Osteoblast (primary cell): ENCODE results near the gene MRPS34. TPM values are rescaled to one million over a fixed set of nuclear protein-coding genes. Genes with fewer than 3 reads are reported as not detected.

Source experiments
- DNase-seq: peaks from one replicate; pipeline ENCODE4 v3.0.0; 2011; ENCODE audit warnings: low spot score, mixed read lengths; ENCODE audit not compliant: insufficient read length; ENCODE audit errors: missing footprints
- H2AFZ ChIP-seq: 2 replicates; pipeline ENCODE4 v1.6.0; 2011; ENCODE audit warnings: mild to moderate bottlenecking, low read length
- H3K27ac ChIP-seq: 2 replicates; pipeline ENCODE4 v1.5.1; 2011; ENCODE audit warnings: mild to moderate bottlenecking, low read depth, low read length, moderate library complexity
- H3K27me3 ChIP-seq: 2 replicates; pipeline ENCODE4 v1.6.0; 2012; ENCODE audit warnings: mild to moderate bottlenecking, control low read depth, inconsistent platforms, low read length, moderate library complexity; ENCODE audit not compliant: insufficient read depth
- H3K36me3 ChIP-seq: 2 replicates; pipeline ENCODE4 v1.5.1; 2011; ENCODE audit warnings: mild to moderate bottlenecking, low read length, control low read depth, moderate library complexity; ENCODE audit not compliant: insufficient read depth
- H3K4me1 ChIP-seq: 2 replicates; pipeline ENCODE4 v1.5.1; 2011; ENCODE audit warnings: mild to moderate bottlenecking, low read length, control low read depth, moderate library complexity; ENCODE audit not compliant: insufficient read depth
- H3K4me2 ChIP-seq: 2 replicates; pipeline ENCODE4 v1.6.0; 2011; ENCODE audit warnings: mild to moderate bottlenecking, low read length; ENCODE audit not compliant: insufficient read depth
- H3K4me3 ChIP-seq: fragments of 200-600 bp; sonication (generic); 3 replicates; pipeline ENCODE4 v1.5.1; 2012; ENCODE audit warnings: mild to moderate bottlenecking, low read length, inconsistent platforms; ENCODE audit not compliant: insufficient read depth
- H3K79me2 ChIP-seq: 2 replicates; pipeline ENCODE4 v1.6.0; 2012; ENCODE audit warnings: mild to moderate bottlenecking, low read length, control low read depth, inconsistent platforms; ENCODE audit not compliant: insufficient read depth
- H3K9me3 ChIP-seq: 2 replicates; pipeline ENCODE4 v1.5.1; 2011; ENCODE audit warnings: low read depth, low read length, control low read depth
- H4K20me1 ChIP-seq: 2 replicates; pipeline ENCODE4 v1.6.0; 2012; ENCODE audit warnings: mild to moderate bottlenecking, low read length, control low read depth; ENCODE audit not compliant: insufficient read depth
- CTCF ChIP-seq: IDR thresholded peaks from 2 replicates; pipeline ENCODE4 v1.5.1; 2011; ENCODE audit warnings: mild to moderate bottlenecking, low read depth, low read length, moderate library complexity; ENCODE audit errors: extremely low read depth
- total RNA-seq: library from RNA; depleted of rRNA; stranded (reverse); fragments of >200 nt; gene quantifications from 2 replicates; pipeline ENCODE4 v1.2.3, GENCODE V29; 2012

Gene MRPS34
- total RNA-seq, 1 donor: 40.5 TPM

- Histone ChIP-seq H3K4me1 (no peaks in the 10 kb centered on the region), H3K79me2 (peaks cover 45% of the 10 kb centered on the region), H3K27ac (no peak overlapping the region), H4K20me1 (peaks cover 33% of the 10 kb centered on the region), H2AFZ (no peak overlapping the region), H3K27me3 (no peaks in the 10 kb centered on the region), H3K9me3 (no peaks in the 10 kb centered on the region), H3K36me3 (peaks cover 39% of the 10 kb centered on the region), H3K4me2 (no peak overlapping the region), H3K4me3 (no peak overlapping the region)
- TF ChIP-seq CTCF: no peak
- DNase-seq: peak; percentile 56
These were observed 40.9 kb downstream of the MRPS34 start for GRCh38 chr16:1732071-1732470.

DNA sequence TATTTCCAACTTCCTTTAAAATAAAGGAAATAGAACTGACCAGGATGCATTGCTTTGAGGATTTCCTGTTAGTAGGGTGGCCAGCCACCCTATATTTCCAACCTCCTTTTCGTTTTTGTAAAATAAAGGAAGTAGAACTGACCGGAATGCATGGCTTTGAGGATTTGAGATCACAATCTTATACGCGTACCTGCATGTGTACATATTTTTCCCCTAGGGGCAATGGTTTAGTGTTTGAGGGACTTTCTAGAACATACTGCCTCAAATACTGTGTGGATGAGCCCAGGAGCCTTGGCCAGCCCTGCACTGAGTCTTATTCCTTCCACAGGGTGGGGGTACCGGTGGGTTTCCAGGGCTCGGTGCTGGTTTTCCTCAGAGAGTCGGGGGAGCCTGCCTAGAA is 41.3 kb downstream of the MRPS34 start:
- H3K36me3 ChIP-seq: peaks cover 44% of the 10 kb centered on the region
- H2AFZ ChIP-seq: no peak overlapping the region
- H3K27me3 ChIP-seq: no peaks in the 10 kb centered on the region
- no peak overlapping the region for H3K27ac ChIP-seq
- H3K4me3 ChIP-seq: no peak overlapping the region
- peaks cover 48% of the 10 kb centered on the region for H3K79me2 ChIP-seq
- DNase-seq: peak; percentile 76
- H3K4me2 ChIP-seq: no peak overlapping the region
- H4K20me1 ChIP-seq: peaks cover 38% of the 10 kb centered on the region
- H3K4me1 ChIP-seq: no peaks in the 10 kb centered on the region
- no peak for TF ChIP-seq CTCF
- H3K9me3 ChIP-seq: no peaks in the 10 kb centered on the region

GRCh38 chr16:1731073-1731472 is 41.9 kb downstream of the MRPS34 start:
- Histone ChIP-seq H3K4me1 (no peaks in the 10 kb centered on the region), H3K27me3 (no peaks in the 10 kb centered on the region), H3K4me3 (no peak overlapping the region), H4K20me1 (peaks cover 40% of the 10 kb centered on the region), H3K79me2 (peaks cover 51% of the 10 kb centered on the region), H3K36me3 (peaks cover 49% of the 10 kb centered on the region), H3K9me3 (no peaks in the 10 kb centered on the region), H3K27ac (no peak overlapping the region), H2AFZ (no peak overlapping the region), H3K4me2 (no peak overlapping the region)
- no peak for TF ChIP-seq CTCF
- peak; percentile 69 for DNase-seq

DNA sequence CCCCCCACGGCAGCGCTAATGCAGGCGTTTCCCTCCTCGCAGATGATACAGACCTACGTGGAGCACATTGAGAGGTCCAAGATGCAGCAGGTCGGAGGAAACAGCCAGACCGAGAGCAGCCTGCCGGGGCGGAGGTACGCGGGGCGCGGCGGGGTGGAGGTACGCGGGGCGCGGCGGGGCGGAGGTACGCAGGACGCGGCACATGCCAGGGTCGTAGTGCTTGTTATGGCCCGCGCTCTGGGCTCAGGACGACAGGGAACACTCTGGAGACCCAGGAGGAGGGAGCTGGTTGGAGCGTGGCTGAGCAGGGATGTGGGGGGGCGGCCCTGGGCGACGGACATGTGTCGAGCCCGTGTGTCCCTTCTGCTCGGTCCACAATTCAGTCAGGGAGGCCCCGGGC is 43.5 kb downstream of the MRPS34 start:
- peaks cover 44% of the 10 kb centered on the region for H3K79me2 ChIP-seq
- TF ChIP-seq CTCF: no peak
- no peaks in the 10 kb centered on the region for H3K27me3 ChIP-seq
- DNase-seq: peak; percentile 37
- no peaks in the 10 kb centered on the region for H3K9me3 ChIP-seq
- H3K4me1 ChIP-seq: no peaks in the 10 kb centered on the region
- no peak overlapping the region for H3K4me3 ChIP-seq
- H2AFZ ChIP-seq: no peak overlapping the region
- H4K20me1 ChIP-seq: peaks cover 31% of the 10 kb centered on the region
- peaks cover 41% of the 10 kb centered on the region for H3K36me3 ChIP-seq
- H3K27ac ChIP-seq: no peak overlapping the region
- H3K4me2 ChIP-seq: no peak overlapping the region
